Measurements from ENCODE around the gene CCDC63.

GRCh38 chr12:110856542-110856941 is 9.8 kb downstream of the CCDC63 start:
- no peak for TF ChIP-seq CTCF (IDR thresholded peaks at IDR 0.05; ENCODE audit: extremely low read depth in 1 of 2, insufficient read depth in 1 of 2, low read depth in 1 of 2, low read length in 2 of 2)
- no peak for TF ChIP-seq POLR2A (IDR thresholded peaks at IDR 0.05; ENCODE audit: low read depth, low read length)
- TF ChIP-seq MYC (IDR thresholded peaks at IDR 0.05; ENCODE audit: low read depth, low read length) = no peak
- no peak for TF ChIP-seq MAX (IDR thresholded peaks at IDR 0.05; ENCODE audit: insufficient read depth, insufficient read length)
- no peak for TF ChIP-seq EZH2 (IDR thresholded peaks at IDR 0.05; ENCODE audit: borderline replicate concordance, low read depth, low read length, severe bottlenecking)
- no peak for TF ChIP-seq POLR2AphosphoS5 (IDR thresholded peaks at IDR 0.05; ENCODE audit: insufficient read depth, low read depth, low read length)
- no peak for TF ChIP-seq JUN (IDR thresholded peaks at IDR 0.05; ENCODE audit: borderline replicate concordance, insufficient read depth, insufficient read length, low read depth)
- TF ChIP-seq GATA2 (IDR thresholded peaks at IDR 0.05; ENCODE audit: insufficient read depth, insufficient read length, low read depth, low read length) = no peak
- TF ChIP-seq FOS (IDR thresholded peaks at IDR 0.05; ENCODE audit: borderline replicate concordance, insufficient read depth, low read length) = no peak

Measured in endothelial cell of umbilical vein (primary cell).